ENCODE data around the gene NFATC3.

NFATC3 gene

DNA sequence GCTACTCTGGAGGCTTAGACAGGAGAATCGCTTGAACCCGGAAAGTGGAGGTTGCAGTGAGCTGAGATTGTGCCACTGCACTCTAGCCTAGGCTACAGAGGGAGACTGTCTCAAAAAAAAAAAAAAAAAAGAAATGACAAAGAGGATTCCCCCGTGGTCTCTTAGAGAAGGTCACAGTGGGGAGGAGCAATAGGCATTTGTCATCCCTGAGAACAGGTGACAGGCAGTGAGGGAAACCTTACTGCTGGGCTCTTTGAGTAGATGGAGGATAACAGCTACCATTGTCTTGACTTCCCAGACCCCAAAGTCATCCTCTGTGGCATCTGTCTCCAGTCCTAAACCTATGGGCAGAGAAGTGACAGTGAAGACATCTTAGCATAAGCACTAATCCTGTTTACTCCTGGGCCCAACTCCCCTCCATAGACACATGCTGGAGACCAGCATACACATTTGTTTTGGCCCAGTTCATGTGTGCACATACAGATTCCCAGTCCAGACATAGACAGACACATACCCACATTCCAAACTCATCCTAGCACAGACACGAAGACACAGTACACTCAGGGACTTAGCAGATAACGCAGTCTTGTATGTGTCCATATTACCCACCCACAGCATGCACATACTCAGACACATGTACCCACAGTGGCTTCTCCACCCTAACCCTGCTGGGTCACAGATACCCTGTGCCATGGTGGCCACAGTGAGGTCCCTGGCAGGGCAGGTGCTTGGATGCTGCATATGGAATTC, 148.1 kb downstream of the NFATC3 start:
- DNase-seq, result no peak

DNA sequence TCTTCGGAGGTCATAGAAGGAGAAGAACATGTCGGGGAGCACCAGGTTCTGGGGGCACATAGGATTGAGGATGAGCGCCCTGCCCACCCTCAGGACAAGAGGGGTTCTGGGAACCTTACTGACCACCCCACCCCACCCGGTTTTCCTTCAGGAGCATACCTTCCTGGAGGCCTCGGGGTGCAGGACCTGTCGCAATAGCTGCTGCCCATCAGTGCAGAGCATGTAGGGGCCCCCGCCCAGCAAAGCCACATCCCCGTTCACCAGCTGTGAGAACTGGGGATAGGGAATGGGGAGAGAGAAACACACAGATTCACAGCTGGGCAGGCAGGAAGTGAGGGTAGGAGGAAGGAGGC, 148.6 kb downstream of the NFATC3 start:
- DNase-seq, result no peak

DNA sequence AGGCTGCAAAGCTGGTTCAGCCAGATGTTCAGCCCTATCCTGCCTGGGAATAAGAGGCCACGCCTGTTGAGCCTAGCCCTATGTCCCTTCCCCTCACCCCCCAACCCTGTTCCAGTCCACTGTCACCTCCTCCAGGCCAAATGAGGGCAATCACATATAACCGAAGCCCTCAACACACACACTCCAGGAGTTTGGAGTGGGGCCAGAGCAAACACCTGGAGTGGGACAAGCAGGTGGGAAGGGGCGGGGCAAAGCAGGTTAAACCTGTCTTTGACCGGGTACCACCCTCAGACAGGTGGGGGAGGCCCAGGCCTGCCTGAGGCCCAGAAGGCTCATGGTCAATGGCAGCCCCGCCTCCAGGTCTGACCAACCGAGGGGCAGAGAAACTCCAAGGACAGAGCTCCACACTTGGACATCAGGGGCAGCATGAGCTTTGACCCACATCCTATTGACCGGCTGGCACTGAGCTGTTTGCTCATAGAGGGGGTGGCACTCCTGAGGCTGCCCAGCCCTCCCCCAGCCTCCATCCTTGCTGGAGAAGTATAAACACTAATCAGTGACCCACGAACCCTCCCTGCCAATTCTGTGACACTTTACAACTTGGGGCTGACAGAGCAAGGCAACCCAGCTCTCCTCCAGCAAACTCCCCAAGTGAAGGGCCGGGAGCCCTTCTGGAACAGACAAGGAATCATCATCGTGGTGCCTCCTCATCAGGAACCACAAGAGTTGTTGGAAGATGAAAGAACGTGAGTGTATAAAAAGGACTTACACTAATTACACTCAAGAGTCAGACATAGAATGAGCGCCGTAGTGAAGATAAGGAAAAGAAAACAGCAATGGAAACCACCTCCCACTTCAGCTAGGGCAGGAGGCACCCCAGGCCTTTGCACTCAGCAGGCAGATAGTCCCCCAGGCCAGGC, 149.3 kb downstream of the NFATC3 start:
- DNase-seq, result no peak

DNA sequence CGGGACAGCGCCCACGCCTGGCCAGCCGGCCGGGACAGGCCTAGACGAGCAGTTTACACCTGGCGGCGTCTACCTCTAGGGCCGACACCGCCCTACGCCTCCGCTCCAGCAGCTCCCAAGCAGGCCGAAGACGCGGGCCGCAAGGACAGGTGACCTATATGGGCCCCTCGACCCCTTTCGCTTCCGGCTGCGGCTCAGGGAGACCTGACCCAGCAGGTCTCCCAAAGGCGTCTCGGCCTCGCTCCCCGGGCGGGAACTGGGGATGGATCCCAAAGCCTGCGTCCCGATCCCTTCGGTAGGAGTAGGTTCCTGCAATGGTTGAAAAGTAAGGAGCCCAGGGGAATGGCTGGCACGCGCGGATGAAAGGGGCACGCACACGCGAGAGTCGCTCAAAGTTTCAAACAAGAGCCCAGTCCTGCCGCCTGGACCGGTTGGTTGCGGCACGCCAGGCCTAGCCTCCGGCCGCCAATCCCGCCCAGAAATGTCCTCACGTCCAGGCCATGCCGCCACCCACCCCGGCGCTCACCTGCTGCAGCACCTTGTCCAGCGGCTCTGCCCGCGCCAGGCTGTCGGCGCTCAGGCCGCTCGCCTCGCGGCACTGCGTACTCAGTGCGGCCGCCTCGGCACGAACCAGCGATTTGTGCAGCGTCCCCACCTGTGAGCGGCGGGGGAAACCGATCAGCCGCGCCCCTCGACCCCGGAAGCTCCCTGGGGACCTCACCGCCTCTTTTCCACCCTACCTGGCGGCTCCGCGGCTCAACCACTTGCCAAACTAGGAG, 150.1 kb downstream of the NFATC3 start:
- no peak for DNase-seq

DNA sequence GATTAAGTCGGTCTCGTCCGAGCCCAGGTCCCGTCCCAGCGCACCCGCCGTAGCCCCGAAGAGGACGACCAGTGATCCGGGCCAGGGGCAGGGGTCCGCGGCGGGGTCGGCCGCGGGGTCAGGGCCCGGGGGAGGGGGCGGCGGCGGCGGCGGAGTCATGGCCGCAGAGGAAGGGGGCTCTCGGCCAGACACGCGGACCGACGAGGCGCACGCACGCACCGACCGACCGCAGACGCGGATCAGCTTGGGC, 150.6 kb downstream of the NFATC3 start, which contains the start of gene ESRP2:
ESRP2 (minus strand) TSS at position 241 of the 250 bp plus-strand sequence; CDS start at position 159, 82 bp downstream.
- no peak for DNase-seq

DNA sequence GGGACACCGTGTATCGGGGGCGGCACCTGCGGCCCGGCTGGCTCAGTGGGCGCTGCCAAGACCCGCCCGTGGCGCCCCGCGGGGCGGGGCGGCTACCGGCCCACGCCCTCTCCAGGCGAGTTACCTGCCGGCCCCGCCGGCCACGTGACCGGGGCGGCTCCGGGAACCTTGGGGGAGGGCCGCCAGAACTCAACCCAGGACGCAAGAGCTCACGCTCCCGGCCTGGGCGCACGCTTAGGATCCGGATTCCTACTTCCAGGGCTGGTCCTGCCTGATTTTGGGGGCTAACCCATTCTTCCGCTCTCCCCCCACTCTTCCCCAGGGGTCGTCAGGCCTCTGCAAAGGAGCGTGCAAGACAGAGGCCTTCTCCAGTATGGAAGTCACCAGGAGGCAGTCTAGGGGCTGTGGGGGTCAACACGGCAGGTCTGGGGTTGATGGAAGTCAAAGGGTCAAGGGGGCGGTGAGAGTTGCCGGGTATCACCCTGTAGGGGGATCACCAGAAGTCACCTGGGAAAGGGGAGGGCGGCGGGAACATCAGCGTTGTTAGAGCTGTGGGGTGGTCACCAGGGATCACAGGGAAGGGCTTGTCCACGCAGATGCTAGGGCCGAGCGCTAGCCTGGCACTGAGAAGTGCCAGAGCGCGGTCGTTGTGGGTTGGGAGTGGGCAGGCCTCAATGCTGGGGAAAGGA, 151.1 kb downstream of the NFATC3 start:
- peak; percentile 62 for DNase-seq

DNA sequence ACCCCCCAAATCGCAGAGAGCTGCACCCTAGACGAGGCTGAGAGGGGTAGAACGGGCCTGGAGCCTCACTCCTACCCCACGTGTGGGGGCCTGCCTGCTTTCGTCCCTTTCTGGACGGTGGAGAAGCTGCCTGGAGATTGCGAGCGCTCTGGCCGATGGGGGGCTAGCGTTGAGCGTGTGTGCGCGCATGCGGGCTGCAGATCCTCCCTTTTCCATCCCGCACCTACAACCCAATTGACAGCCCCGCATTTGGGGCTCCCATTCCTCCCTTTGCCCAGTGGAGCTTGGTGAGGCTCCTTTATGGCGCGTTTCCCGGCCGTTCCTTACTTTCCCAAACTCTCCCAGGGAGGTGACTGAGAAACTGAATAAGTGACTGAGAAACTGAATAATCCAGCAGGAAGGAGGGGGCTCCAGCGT, 151.7 kb downstream of the NFATC3 start:
- DNase-seq, result no peak

DNA sequence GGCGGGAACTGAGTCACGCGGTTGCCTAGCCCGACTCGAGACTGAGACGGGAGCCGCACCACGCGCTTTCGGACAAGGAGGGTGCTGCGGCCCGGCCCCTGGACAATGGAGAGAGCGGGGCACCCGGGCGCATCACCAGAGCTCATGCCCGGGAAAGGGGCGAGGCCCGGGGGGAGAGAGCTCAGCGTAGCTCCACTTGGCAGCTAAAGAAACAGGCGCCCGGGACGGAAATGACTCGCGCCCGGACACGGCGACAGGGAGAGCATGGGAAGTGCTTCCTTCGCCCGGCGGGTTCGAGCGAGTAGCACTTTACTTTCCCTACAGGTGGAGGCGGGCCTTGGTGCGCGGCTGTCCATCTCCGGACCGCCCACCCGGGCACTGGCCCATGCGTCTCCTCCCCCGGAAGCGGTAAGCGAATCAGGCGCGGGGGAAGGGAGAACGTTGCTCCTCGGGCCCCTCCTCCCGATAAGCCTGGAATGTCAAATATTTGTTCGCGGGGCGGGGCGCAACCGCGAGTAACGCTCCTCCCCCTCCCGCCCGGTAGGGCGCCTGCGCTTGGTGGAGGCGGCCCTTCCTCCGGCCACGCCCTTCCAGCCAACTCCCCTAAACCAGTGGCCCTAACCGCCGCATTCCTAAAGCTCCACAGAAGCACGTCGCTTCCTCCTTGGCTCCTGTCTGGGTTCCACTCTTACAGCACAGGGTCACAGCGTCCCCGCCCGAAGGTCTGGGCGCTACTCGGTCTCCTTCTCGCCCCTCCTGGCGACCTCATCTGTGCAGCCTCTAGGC, 152.3 kb downstream of the NFATC3 start:
- DNase-seq, result peak; percentile 92

DNA sequence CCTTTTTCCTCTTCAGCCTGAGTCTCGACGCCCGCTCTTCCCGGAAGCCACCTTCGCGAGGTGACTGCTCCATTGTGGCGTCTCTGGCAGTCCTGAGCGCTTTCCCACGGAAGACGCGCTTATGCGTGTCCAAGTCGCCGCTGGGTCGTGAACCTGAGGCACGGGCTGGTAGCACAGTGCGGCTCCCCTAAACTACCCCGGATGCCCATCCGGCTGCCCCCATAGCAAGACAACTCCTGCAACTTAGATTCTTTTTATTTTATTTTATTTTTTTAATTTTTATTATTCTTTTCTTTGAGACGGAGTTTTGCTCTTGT, 152.8 kb downstream of the NFATC3 start:
- no peak for DNase-seq

DNA sequence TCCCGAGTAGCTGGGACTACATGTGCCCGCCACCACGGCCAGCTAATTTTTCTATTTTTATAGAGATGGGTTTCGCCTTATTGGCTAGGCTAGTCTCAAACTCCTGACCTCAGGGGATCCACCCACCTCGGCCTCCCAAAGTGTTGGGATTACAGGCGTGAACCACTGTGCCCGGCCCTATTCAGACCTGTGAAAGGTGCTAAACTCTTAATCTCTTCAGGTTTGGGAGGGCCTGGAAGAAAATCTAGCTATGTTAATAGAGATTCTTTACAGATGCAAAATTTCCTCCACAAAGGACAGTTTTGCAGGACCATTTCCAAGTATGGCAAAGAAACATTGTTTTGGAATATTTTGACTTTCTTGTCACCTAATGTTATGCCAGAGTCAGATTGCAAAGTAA, 156.9 kb downstream of the NFATC3 start:
- no peak for DNase-seq

DNA sequence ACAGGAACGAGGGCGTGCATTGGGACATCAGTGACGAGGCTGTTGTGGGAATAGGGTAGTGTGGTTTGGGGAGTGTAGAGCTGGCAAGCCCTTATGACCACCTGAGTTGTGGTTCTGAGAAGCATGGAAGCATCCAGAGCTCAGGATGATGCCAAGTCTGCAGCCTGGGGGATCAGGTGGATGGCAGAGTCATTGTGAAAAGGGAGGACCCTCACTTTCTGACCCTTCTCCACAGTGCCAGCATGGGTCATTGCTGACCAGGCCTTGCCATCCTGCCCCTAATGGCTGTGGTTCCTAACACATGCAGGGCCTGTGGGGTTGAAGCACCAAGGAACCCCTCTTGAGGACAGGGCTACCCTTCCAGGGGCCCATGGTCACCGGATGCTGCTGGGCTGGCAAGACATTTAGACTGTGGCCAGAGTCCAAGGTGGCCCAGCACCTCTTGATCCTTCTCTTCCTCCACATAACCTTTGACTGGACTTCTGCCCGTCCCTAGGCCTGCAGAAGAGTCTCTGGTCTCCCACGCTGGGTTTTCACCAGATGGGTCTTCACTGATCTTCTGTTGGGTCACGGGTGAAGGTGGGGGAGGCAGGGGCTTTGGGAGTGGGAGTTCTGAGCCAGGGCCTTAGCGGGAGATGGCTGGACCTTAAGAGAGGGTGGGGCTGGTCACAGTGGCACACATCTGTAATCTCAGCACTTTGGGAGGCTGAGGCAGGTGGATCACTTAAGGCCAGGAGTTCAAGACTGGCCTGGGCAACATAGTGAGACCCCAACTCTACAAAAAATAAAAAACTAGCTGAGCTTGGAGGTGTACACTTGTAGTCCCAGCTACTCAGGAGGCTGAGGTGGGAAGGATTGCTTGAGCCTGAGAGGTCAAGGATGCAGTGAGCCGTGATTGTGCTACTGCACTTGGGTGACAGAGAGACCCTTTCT, 158.0 kb downstream of the NFATC3 start:
- DNase-seq, result no peak

DNA sequence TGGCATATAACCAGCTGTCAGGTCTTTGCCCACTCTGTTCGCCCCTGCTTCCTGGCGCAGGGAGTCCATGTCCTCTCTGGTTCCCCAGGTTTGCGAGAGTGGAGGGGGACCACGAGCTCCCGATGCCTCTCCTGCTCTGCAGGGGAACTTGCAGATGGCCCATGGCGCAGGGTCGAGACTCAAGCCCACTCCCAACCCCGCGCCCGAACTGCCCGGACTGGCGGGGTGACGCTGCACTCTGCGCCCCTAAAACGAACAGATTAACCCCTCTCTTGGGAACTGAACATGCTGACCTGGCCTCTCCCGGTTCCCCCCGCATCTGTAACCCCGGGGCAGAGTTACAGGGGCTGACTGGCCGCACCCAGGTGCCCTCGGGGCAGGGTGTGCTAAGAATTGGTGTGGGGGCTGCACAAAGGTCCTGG, 159.3 kb downstream of the NFATC3 start:
- no peak for DNase-seq

DNA sequence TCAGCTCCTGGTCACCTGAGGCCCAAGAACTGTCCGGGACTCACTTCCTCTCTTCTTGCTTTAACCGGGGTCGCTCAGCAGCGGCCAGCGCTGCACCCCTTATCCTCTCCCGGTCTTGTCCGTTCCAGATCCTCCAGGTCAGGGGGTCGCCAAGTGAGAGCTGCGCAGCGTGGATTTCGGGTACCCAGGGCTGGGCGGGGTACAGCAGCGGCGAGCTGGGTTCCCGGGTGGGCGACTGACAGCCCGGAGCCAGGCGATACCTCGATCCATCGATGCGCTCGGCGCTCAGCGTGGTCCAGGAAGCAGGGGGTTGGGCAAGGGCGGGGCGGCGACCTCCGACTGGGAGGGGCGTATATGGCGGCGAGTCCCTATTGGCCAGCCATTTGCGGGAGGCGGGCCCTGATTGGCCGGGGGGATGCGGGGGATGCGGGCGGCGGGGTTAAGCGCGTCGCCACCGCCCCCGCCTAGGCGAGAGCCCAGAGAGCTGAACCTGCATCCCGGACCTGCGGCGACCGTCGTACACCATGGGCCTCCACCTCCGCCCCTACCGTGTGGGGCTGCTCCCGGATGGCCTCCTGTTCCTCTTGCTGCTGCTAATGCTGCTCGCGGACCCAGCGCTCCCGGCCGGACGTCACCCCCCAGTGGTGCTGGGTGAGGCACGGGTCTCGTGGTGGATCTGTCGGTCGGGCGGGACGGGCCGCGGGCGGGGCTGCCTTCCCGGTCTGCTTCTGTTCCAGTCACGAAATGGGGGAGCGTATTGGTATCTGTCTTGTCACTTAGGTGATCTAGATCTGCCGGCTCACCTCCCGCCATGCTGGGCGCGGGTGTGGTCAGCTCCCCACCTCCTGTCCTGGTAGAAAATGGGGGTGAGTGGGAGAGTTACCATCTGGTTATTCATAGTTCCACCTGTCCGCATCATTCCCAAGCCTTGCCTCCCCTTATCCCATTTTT, 160.0 kb downstream of the NFATC3 start, which contains the start of gene PLA2G15:
PLA2G15 (plus strand) TSS at position 471 of the 951 bp plus-strand sequence; CDS start at position 525, 54 bp downstream.
- DNase-seq, result peak; percentile 98

DNA sequence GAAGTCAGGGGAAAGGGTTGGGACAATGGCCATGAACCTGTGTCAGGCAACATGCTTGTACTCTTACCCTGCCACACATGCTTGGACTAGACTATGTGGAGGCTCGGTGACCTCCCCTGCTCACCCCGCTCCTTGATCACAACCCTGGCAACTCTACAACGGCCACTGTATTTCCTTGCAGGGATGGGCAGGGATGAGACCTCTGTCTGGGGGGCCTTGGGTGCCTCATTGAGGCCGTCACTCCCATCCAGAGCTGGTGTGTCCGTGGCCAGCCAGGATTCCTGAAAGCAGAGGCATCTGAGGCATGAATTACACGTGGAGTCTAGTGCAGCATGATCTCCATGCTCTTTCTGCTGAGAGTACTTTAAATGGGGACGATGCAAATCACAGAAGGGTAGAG, 161.0 kb downstream of the NFATC3 start:
- no peak for DNase-seq

DNA sequence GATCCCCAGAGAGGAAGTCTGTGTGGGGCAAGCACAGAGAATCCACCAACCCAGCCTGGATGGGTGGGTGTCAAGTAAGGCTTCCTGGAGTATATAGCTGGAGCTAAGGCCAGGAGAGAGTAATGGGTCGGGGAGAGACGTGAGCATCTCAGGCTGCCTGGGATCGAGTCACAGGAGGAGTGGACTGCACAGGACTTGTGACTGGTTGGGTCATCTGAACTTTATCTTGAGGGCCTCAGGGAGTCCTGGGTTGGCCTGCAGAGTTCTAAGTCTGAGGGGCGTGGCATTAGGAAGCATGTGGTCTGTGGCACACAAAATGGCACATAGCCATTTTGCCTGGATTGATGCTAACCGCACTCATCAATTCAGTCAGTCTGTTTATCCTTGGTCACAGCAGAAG, 161.5 kb downstream of the NFATC3 start:
- DNase-seq, result no peak

DNA sequence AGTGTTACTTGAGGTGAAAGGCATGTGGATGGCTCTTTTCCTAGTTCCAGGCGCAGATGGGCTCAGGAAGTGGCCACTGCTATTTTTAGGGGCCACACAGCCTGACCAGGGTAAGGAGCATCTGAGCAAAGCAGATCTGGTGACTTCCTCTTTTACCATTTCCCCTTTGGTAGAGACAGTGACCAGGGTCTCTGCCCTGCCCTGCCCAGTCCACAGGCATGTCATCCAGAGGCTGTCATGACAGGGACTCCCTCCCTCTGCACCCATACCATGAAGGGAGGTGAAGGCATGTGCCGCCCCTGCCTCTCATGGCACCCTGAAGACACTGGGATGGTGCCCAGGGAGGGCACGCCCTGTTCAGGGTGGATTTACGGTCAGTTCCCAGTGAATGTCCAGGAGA, 162.2 kb downstream of the NFATC3 start:
- DNase-seq, result no peak

DNA sequence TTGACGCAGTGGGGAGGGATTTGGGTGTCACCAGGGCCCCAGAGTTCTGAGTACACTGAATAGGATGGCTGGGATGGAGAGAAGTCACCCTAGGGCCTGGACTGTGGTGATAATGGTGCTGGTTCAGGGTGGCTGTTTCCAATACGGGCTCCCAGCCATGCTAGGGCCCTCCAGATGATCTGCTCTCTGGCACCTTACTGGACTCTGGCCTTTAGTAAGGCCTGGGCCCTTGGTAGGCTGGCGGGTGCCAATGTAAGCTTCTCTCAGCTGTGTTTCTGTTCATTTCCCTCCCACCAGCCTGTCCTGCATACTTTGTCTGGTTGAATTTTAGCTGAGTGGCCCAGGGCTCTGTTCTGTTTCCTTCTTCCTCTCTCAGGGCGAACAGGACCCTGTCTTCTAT, 162.8 kb downstream of the NFATC3 start:
- no peak for DNase-seq

DNA sequence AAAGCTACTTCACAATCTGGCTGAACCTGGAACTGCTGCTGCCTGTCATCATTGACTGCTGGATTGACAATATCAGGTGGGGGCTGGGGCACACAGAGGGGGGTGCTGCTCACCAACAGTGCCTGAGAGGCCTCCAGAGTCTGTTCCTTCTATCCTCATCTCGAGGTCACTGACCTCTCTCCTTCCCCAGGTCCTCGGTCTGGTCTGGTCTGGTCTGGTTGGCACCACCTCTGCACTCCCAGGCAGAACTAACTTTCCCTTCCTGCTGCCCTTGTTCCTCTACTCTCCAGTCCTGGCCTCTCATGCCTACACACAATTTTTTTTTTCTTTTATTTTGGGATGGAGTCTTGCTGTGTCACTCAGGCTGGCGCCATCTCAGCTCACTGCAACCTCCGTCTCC, 164.2 kb downstream of the NFATC3 start:
- DNase-seq, result no peak

DNA sequence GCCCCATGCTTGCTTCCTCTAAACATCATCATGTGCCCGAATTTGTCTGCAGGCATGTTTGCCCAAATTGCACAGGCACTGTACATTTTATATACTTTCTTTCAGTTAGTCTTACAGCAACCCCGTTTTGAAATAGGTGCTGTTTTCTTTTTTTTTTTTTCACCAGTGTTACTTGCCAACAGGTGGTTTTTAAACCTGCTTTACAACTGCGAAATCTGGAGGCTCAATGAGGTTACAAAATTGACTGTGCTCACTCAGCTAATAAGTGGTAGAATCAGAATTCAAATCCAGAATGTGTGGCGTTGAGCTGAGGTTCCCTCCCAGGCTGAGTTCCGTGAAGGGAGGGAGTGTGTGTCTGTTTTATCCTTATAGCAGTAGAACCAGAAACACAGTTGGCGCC, 165.8 kb downstream of the NFATC3 start:
- DNase-seq, result no peak

DNA sequence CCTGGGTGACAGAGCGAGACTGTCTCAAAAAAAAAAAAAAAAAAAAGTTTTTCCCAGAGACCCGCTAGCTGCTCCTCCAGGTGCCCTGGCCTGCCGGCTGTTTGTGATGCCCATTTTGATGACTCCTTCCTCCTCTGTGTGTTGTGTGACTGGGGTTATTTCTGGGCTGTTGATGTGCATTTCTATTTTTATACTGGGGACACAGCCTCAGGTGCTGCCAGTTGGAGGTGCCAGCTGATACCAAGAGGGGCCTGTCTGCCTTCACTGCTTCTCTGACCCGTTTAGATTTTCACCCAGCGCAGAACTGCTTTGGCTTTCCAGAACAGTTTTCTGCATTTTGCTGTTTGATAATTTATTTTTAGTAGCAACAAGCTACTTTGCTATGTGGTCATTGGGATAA, 166.7 kb downstream of the NFATC3 start:
- no peak for DNase-seq

Measured in CD4-positive, alpha-beta T cell treated with Interleukin-10 for 1 hour (primary cell).